Kidney capillary endothelial cell (primary cell): ENCODE results near the gene HYLS1.

ENCODE experiments used
- DNase-seq: peaks from one replicate; pipeline ENCODE4 v3.0.0-alpha.2; 2018; ENCODE audit warnings: low spot score

The HYLS1 gene

DNA sequence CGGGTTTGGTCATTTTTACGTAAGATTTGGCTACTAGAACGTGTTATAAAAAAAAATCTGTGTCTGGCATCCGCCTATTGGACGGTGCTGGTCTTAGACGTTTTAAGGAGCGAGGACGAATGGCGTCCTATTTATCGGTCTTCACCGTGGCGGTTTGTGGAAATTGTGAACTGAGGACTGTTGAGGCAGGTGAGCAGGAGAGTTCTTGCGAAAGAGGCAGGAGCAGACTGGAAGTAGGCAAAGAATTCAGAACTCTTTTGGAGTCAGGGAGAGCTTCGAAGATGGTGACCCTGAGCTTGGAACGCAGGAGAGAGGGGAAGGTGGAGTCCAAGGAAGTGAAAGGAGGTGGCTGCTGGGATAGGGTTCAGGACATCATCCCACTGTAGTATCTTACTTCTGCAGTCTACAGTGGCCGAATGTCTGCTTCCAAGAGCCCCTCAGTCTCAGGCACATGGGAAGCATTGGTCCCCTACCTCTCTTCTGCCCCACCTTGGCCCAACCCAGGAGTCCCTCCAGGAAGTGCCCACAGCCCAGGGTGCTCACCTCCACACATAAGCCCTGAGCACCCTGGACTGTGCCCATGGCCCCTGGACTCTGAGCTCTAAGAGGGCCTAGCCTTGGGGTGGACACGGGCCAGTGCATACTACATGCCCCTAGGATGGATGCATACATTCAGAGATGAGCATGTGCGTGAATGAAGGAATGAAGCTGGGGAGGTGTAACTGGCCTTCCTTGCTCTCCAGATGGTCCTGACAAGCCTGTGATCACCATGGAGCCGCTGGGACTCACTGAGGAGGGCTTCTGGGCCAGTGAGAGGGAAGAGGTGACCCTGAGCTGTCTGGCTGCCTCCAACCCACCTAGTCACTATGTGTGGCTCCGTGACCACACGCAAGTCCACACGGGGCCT lies 62.1 kb downstream of the HYLS1 start:
- no peak for DNase-seq

DNA sequence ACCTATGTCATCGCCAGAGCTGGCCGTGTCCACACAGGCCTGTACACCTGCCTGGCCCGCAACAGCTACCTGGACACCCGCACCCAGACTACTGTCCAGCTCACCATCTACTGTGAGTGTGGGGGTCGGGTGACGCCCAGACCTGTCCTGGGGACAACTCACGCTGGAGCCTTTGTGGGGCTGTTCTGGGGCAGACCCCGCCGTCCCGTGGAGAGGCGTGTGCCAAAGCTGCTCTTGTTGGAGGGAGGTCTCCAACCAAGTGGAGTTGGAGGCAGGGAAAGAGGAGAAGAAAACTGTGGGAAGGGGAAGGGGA lies 62.7 kb downstream of the HYLS1 start:
- DNase-seq: no peak
